ENCODE measurements around the gene ACRBP.

Gene ACRBP

GRCh38 chr12:6647083-6647604, at the start of gene ACRBP:
TSS of gene ACRBP (minus strand) at chr12:6647432. CDS start at chr12:6647366, 66 bp downstream.
- peak; percentile 88 for DNase-seq

DNA sequence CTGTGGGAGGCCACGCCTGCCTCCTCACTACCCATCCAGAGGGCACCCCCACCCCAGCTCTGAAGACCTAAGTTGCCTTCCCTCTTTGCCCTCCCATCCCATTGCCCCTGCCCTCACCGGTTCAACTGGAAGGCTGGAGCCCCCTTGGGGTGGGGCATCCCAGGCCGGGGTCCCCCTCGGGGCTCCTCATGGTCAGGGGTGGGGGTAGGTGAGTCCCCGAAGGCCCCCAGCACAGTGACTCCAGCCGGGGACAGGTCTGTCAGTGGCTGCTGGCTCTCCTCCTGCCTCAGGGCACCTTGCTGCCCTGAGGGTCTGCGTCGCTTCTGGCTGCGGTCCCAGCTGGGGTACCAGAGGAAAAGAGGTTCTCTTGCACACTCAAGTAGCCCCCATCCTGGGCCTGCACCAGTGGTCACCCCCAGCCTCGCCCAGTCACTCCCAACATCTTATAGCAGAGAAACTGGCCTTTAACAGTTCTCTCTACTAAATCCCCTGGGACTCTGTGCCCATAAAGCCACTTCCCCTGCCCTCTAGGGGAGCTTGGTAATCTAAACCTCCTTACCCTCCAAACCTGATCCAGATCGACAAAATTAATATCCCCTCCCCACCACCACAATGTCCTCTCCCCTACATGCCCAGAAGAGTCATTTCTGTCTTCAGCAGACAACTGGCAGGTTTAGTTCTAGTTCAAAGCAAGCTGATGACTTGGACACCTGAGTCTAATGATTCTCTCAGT, 48.2 kb upstream of the ACRBP start:
- no peak for DNase-seq

DNA sequence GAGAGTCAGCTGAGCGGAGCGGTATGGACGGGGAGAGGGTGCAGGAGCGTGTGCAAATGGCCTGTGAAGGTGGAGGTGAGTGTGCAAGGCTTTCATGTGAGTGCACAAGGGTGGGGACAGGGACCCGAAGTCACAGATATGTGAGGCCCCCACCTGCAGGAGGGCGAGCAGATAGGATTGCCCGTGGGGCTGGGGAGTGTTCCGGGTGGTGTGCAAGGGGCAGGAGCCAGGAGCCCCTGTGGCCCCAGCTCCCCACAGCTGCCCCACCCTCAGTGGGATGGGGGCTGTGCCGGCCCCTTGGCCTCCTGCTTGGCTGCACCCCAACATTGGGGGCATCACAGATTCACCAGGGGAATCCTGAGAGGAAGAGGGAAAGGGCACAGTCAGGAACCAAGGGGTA, 47.5 kb upstream of the ACRBP start:
- no peak for DNase-seq

DNA sequence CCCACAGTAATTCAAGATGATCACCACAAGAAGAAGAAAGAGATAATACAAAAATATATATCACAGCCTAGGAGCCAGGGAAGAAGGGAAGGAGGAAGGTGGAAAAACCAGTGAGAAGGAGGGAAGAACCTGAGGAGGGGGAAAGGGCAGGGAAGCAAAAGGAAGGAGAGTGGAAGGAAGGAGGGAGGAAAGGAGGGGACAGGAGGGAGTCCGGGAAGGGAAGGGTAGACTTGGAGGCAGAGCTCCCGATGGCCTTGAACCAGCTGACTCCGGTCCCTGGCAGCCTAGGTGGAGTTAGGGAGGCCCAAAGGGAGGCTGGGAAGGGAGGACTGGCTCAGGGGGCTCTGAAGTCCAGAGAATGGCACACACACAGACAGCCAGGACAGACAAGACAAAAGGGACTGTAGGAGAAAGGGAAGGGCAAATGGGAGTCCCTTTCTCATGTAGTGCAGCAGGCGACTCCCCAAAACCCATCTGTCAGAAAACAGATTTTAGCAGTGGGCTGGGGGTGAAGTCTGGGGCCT, 46.7 kb upstream of the ACRBP start:
- DNase-seq, result no peak

DNA sequence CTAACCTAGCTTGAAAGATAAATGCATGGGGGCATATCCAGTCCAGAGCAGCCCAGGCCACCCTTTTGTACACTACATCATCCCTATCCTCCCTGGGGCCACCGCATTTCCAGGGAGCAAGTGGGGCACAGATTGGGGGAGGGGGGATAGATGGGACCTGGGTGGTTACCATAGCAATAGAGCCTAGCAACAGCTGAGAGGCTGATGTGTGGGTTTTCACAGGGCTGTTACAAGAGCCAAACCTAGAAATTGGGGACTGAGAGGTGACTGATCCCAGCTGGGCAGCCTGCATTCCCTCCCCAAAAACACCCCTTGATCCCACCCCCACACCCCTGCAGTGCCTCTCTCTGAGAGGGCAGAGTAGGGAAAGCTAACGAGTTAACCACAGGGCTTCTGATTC, 45.7 kb upstream of the ACRBP start:
- DNase-seq, result no peak

DNA sequence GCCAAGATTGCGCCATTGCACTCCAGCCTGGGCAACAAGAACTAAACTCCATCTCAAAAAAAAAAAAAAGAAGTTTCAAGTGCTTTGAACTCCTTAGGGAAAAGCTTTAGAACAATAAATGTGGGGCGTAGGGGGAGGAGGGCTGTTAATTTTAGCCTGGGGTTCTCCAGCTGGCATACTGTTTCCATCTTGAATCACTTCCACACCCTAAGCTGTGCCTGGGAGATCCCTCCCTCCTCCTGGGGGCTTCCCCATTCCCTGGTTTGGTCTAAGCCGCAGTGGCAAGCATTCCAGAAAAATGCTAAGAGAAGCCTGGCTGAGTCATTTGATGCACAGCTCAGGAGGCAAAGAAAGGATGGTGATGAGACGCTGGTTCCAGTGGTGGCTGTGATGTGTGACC, 44.2 kb upstream of the ACRBP start:
- DNase-seq, result no peak

DNA sequence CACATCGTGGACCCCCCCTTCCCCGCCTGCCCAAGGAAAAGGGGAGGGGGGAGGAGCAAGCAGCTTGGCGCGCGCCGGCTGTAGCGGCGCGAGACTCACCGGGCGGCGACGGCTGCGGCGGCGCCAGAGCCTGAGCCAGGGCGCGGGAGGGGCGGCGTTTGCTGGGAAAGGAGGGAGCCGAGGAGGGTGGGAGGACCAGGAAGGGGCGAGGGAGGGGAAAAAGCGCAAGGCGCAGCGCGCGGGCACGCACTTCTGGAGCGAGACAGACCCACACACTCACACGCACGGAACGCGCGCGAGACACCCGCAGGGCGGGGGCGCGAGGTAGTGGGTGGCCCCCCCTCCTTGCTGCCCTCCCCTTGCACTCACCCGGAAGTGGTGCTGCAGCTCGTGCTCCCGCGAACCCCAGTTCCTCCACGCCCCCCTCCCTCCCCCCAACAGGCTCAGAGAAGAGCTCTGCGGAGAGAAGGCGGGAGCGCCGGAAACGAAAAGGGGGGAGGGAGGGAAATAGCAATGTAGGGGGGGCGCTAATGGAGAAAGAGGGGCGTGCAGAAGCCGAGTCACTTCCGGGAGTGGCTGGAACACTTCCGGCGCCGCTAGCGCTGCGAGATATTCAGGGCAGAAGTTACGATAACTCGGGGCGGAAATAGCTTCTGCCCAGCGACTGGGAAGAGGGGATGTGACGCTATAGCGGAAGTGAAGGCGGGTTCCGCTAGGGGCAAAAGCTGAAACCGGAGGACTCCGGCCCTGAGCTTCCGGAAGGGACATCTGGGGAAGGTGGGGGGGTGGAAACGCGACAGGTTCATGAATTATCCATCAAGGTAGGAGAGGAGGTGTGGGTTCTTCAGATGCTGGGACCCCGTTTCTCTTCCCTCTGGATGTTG, 42.0 kb upstream of the ACRBP start, which contains the start of gene ZNF384:
Gene ZNF384 (minus strand): TSS at position 377 of the 884 bp plus-strand sequence. CDS start 9,855 bp downstream, outside the sequence.
- DNase-seq, result peak; percentile 100

- DNase-seq, result peak; percentile 57
These were observed 41.3 kb upstream of the ACRBP start for GRCh38 chr12:6688543-6688998.

GRCh38 chr12:6685814-6686213, 38.6 kb upstream of the ACRBP start:
- no peak for DNase-seq

GRCh38 chr12:6684609-6685008, 37.4 kb upstream of the ACRBP start:
- peak; percentile 61 for DNase-seq

GRCh38 chr12:6676962-6677361, 29.7 kb upstream of the ACRBP start:
- DNase-seq, result no peak

- no peak for DNase-seq
These were observed 24.9 kb upstream of the ACRBP start for GRCh38 chr12:6672143-6672542.

DNA sequence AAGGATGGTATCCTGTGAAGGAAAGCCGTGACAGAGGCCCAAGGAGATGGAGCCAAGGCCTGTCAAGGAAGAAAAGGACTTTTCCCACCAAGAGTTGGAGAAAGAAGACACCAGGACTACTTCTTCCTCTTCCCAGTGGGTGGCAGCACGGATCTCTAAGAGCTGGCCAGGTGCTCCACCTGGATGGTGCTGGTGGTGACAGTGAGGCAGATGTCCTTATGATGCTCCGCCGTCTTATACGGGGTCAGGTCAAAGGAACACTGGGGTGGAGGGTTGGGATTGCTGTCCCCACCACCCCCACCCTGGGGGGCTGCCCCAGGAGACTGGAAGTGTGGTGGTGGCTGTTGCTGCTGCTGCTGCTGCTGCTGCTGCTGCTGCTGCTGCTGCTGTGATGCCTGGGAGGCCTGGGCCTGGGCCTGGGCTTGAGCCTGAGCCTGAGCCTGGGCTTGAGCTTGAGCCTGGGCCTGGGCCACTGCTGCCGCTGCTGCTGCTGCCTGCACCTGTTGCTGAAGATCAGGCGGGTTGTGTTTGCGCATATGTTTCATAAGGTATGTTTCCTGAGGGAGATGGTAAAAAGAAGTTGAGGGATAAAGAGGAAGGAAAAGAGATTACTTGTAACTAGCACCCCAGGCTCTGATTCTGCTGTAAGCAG, 20.5 kb upstream of the ACRBP start:
- peak; percentile 45 for DNase-seq

GRCh38 chr12:6666211-6666610, 19.0 kb upstream of the ACRBP start:
- DNase-seq, result no peak

GRCh38 chr12:6664902-6665301, 17.7 kb upstream of the ACRBP start:
- DNase-seq, result no peak

GRCh38 chr12:6662906-6663742, 15.9 kb upstream of the ACRBP start, which contains the start of gene ING4:
TSS of gene ING4 (minus strand) at chr12:6663119. CDS start at chr12:6663101, 18 bp downstream.
- DNase-seq, result peak; percentile 100

DNA sequence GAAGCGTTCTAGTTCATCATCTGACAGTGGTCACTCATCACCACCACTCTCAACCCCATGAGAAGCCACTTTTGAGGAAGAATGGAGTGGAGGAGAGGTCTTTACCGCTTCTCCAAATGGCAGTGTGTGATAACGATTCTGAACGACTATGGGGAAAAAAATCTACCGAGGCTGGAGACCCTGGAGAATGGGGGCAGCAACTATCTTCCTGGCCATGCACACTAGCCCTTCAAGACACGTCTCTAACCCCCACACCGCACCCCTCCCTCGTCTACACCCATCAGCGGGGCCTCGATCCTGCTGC, 15.3 kb upstream of the ACRBP start:
- DNase-seq, result peak; percentile 84

DNA sequence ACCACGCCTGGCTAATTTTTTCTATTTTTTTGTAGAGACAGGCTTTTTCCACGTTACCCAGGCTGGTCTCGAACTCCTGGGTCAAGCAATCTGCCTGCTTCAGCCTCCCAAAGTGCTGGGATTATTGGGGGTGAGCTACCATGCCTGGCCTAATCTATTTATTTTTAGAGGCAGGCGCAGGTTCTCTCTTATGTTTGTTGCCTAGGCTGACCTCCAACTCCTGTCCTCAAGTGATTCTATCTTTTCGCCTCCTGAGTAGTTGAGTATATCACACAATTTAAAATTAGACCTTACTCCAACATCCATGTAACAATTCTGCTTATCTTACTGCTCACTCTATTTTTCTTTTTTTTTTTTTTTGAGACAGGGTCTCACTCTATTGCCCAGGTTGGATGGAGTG, 6.8 kb upstream of the ACRBP start:
- DNase-seq, result no peak

DNA sequence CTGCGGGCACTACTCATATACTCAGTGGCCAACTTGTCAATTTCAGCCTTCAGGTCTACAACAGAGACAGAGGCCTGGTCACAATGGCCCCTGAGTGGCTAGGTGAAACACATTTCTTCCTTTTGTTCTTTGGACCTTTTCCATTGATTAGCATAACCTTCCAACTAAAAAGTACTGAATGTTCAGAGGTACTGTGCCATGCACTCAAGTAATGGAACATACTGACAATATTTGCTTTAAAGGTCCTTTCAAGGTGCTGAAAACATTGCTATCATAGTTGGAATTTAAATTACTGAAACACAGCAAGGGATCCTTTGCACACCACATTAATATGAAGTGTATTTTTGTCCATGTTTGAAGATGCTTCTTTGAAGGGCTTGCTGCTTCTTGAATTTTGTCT, 6.1 kb upstream of the ACRBP start:
- DNase-seq, result no peak

GRCh38 chr12:6652391-6652790, 5.2 kb upstream of the ACRBP start:
- DNase-seq, result no peak

DNA sequence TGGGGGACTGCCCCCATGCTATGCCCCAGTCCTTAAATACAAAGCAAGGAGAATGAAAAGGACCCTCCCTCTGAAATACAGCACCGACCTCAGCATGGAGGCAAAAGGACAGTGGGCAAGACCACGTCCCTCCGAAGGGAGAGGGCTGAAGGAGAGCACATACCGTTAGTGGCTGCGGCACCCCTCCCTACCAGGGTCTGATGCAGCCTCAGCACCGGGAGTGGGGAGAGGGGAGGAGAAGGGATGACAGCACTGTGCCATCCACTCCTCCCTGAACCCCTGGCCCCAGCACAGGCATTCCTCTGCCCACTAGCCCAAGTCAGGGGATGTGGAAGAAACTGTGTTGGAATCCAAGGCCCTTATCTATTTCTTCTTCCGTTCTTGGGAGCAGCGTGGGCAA, 3.6 kb upstream of the ACRBP start:
- DNase-seq, result no peak

All from NCI-H146 (cell line).